Gastrocnemius medialis (tissue), 4 donors: ENCODE data around the gene FBLN7.

Experiments
- POLR2A ChIP-seq, 2 donors: fragments of 450-650 bp; IDR thresholded peaks; one replicate each; pipeline ENCODE4 v1.6.1; 2017; ENCODE audit warnings: antibody characterized with exemption in 2 of 2, mild to moderate bottlenecking in 2 of 2, moderate library complexity in 2 of 2
- TF ChIP-seq, protein P1 (sequence below), 5 experiments: fragments of 450-650 bp in 3 of 5; fragments of 200-600 bp in 2 of 5; sonication (generic) in 2 of 5; IDR thresholded peaks in 4 of 5; conservative IDR thresholded peaks in 1 of 5; 1 replicate in 4 of 5; 2 replicates in 1 of 5; pipeline ENCODE4 v1.5.1; 2016 to 2019; ENCODE audit warnings: antibody characterized with exemption in 5 of 5, mild to moderate bottlenecking in 3 of 5, moderate library complexity in 3 of 5

DNA sequence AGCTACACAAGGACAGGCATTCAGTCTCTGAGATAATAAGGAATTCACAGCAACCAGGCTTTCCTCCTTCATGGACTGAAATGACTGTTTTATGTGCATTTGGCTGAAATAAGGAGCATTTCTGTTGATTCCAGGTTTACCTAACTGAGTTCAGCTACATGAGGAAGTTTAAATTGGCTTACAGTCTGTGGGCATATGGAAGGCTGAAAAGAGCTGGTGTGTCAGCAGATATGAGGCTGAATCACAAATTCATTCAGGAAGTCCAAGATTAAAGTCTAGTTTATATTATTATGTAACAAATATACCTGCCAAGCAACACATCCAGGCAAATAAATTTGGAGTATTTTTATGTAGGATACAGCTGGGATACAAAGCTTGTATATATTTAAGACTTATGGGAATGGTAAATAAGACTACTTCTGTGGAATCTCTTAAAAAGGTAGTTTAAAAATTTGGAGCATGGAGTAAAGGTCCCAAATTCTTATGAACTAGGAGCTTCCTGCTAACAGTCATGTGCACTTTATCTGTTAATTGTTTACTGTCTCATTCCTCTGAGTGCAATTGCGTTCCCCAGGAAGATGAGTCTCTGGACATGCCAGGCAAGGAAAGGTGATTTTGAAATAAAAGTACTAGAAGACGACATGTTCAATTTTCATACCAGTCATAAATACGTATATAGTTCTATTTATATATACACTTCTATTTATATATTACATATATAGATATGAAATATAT is 63.7 kb downstream of the FBLN7 start:
- no peak for TF ChIP-seq POLR2A (IDR thresholded peaks at IDR 0.05)
- TF ChIP-seq, protein P1, sequence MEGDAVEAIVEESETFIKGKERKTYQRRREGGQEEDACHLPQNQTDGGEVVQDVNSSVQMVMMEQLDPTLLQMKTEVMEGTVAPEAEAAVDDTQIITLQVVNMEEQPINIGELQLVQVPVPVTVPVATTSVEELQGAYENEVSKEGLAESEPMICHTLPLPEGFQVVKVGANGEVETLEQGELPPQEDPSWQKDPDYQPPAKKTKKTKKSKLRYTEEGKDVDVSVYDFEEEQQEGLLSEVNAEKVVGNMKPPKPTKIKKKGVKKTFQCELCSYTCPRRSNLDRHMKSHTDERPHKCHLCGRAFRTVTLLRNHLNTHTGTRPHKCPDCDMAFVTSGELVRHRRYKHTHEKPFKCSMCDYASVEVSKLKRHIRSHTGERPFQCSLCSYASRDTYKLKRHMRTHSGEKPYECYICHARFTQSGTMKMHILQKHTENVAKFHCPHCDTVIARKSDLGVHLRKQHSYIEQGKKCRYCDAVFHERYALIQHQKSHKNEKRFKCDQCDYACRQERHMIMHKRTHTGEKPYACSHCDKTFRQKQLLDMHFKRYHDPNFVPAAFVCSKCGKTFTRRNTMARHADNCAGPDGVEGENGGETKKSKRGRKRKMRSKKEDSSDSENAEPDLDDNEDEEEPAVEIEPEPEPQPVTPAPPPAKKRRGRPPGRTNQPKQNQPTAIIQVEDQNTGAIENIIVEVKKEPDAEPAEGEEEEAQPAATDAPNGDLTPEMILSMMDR (IDR thresholded peaks at IDR 0.05 in 4 of 5, conservative IDR thresholded peaks at IDR 0.05 in 1 of 5) = no peak
